WI38 (cell line): Measurements from ENCODE around the gene SLC22A7.
"Not testable (repeated sequence)": the region's sequence is repeated elsewhere in the genome, so short reads cannot be mapped to it uniquely, and the experiment has no call there.

Source experiments
- H3K4me3 ChIP-seq: 2 replicates; pipeline ENCODE4 v1.5.1; 2011; ENCODE audit warnings: low read depth, mild to moderate bottlenecking, control low read depth, low read length
- CTCF ChIP-seq: IDR thresholded peaks from 2 replicates; pipeline ENCODE4 v1.5.1; 2012; ENCODE audit warnings: low read depth, mild to moderate bottlenecking, control low read depth, low read length

SLC22A7 gene

DNA sequence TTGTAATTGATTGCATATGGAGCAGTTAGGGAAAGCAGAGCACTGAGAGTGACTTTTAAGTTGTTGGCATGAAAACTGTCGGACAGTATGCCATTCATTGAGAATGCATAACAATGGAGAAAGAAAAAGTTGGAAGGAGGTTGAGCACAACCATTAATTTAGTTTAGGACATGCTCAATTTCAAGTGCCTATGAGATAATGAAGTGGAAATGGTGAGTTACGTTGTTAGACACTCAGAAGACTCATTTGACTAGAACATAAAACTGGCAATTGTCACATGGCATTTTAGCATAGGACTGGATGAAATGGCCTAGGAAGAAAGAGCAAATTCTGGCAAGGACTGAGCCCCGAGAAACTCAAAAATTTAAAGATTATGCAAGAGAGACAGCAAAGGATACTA is 49.4 kb downstream of the SLC22A7 start:
- TF ChIP-seq CTCF, result no peak
- H3K4me3 ChIP-seq, result no peak overlapping the region

DNA sequence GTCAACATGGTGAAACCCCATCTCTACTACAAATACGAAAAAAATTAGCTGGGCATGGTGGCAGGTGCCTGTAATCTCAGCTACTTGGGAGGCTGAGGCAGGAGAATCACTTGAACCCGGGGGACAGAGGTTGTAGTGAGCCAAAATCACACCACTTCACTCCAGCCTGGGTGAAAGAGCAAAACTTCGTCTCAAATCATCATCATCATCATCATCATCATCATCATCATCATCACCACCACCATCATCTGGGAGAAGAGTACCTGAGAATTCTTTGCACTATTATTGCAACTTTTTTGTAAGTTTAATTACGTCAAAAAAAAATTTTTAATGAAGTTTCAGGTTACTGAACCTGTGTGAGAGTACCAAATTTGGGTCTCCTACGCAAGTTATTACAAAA is 53.9 kb downstream of the SLC22A7 start:
- not testable (repeated sequence) for H3K4me3 ChIP-seq
